Measurements from ENCODE around the gene LTB4R.

DNA sequence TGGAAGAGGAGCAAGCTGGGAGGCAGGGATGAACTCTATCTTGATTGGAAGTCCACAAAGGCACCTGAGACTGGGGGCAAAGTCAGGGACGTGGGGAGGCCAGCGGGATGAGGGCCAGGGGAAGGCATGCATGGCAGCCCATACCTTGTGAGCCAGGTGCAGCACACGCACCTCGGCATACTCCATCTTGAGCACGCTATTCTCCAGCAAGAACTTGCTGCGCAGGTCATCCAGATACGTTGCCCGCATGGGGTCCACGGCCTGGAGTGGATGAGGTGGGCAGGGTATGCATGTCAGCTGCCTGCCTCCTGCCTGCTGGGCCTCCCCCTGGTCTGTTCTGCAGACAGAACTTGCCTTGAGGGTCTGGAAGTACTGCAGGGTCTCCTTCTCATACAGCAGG lies 43.8 kb upstream of the LTB4R start:
- TF ChIP-seq, protein P1, sequence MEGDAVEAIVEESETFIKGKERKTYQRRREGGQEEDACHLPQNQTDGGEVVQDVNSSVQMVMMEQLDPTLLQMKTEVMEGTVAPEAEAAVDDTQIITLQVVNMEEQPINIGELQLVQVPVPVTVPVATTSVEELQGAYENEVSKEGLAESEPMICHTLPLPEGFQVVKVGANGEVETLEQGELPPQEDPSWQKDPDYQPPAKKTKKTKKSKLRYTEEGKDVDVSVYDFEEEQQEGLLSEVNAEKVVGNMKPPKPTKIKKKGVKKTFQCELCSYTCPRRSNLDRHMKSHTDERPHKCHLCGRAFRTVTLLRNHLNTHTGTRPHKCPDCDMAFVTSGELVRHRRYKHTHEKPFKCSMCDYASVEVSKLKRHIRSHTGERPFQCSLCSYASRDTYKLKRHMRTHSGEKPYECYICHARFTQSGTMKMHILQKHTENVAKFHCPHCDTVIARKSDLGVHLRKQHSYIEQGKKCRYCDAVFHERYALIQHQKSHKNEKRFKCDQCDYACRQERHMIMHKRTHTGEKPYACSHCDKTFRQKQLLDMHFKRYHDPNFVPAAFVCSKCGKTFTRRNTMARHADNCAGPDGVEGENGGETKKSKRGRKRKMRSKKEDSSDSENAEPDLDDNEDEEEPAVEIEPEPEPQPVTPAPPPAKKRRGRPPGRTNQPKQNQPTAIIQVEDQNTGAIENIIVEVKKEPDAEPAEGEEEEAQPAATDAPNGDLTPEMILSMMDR (conservative IDR thresholded peaks at IDR 0.05): no peak
- TF ChIP-seq ZFX (IDR thresholded peaks at IDR 0.05): no peak

All from C4-2B (cell line).